HepG2 (cell line): ENCODE data around the gene NBPF11.
"Not testable (repeated sequence)": the region's sequence is repeated elsewhere in the genome, so short reads cannot be mapped to it uniquely, and the experiment has no call there.

Source experiments
- ZNF335 ChIP-seq: sonication (generic); formaldehyde crosslinking; IDR thresholded peaks from 2 replicates; pipeline ENCODE4 v1.4.0; 2020; ENCODE audit warnings: missing genetic modification reagents
- ZNF878 ChIP-seq: sonication (generic); formaldehyde crosslinking; IDR thresholded peaks from 2 replicates; pipeline ENCODE4 v1.8.1; 2023; ENCODE audit warnings: mild to moderate bottlenecking, missing genetic modification reagents, moderate library complexity

- TF ChIP-seq ZNF335, ZNF878 (CRISPR knock-in tag): not testable (repeated sequence)
Observed at GRCh38 chr1:148086196-148086595, 65.9 kb downstream of the NBPF11 start.
